VCaP (cell line): ENCODE results near the gene MAZ.

Experiments
- H3K27ac ChIP-seq: fragments of 450-650 bp; 2 replicates; pipeline ENCODE4 v1.5.1; 2017
- CTCF ChIP-seq: fragments of 450-650 bp; conservative IDR thresholded peaks from 2 replicates; pipeline ENCODE4 v1.5.1; 2017; ENCODE audit warnings: mild to moderate bottlenecking, moderate library complexity

MAZ gene

GRCh38 chr16:29809850-29810698, 3.7 kb downstream of the MAZ start:
- peak overlapping the region; percentile 92 for H3K27ac ChIP-seq
- TF ChIP-seq CTCF, result no peak

DNA sequence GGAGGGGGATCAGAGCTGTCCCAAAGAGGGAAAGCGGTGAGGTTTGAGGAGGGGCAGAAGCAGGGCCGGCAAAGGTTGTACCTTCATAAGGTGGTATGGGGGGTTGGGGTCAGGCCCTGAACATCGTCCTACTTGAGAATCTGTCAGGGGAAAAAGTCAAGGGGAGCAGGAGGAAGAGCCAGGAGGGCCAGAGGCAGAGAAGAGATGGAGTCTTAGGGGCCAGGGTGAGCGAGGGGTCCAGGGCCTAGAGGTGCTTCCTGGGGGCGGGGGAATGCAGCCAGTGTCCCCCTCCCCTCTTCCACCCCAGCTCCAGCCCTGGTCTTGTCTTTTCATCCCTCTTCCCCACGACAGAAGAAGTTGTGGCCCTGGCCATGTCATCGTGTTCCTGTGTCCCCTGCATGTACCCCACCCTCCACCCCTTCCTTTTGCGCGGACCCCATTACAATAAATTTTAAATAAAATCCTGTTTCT, 4.4 kb downstream of the MAZ start:
- no peak for TF ChIP-seq CTCF
- H3K27ac ChIP-seq, result peak overlapping the region; percentile 92

DNA sequence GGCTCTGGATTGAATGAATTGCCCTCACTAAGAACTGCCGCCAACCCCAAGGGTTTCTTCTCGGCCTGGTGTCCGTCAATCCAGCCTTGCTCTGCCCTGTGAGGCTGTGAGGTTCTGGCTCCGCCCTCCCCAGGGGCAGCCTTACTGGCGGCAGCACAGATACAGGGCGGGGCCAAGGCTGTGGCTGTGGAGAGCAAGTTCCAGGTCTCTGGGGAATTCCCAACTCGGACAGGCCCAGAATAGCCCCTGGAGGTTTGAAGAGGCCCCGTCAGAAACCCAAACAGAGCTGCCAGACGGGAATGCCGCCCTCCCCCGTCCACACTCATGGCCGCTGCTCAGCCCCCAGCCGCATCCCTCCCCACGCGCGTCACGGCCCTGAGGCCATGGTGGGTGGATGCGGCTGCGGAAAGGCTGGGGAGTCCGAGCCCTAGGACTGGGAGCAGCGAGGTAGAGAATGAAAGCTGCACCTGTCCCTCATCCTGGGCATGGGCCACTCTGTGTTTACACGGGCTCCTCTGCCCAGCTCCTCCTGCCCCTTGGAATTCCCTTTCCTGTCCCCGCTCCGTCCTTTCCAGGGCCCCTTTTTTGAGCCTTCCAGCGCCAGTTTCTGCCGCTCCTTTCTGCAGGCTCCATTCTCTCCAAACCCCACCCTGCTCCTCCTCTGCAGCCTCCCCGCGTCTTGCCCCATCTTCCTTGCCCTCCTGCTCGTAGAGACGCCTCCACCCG, 5.0 kb downstream of the MAZ start:
- H3K27ac ChIP-seq, result peak overlapping the region; percentile 92

DNA sequence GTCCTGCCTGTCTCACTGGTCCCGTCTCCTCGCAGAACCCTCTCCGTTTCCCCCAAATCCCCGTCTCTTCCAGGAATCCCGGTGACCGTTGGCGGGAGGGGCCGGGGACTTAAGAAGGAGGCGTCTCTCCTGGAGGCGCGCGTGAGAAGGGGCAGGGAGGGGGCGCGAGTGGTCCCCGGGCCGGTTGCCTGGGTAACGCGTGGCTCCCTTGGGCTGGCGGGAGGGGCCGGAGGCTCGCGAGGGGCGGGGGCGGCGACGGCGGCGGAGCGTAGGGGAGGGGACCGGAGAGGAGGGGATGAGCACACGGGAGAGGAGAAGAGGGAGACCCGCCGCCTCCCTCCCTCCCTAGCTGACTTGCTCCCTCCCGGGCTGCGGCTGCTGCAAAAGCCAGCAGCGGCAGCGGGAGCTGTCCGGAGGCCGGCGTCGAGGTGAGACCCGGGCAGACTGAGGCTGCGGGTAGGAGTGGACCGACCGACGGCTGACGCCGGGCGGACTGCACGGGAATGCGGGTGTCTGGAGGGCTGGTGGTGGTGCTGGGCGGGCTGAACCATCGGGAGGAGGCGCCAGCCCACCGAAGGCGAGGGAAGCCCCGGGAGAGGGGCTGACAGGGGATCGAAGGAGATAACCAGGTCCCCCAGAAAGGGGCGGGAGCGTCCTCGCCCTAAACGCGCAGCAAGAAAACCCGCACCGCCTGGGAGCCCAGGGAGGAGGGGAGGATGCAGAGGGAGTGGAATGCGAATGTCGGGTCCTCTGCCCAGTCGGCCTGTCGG, 5.8 kb downstream of the MAZ start, which contains the start of gene PRRT2:
PRRT2 (plus strand) TSS at position 298 of the 770 bp plus-strand sequence. CDS start 862 bp downstream, outside the sequence.
- no peak for TF ChIP-seq CTCF
- H3K27ac ChIP-seq, result peak within 1 kb of the TSS; percentile 92

More for the DNA sequence above, 5.0 kb downstream of the MAZ start:
- no peak for TF ChIP-seq CTCF

GRCh38 chr16:29812754-29813643, 6.7 kb downstream of the MAZ start:
- H3K27ac ChIP-seq, result peak overlapping the region; percentile 92
- no peak for TF ChIP-seq CTCF

DNA sequence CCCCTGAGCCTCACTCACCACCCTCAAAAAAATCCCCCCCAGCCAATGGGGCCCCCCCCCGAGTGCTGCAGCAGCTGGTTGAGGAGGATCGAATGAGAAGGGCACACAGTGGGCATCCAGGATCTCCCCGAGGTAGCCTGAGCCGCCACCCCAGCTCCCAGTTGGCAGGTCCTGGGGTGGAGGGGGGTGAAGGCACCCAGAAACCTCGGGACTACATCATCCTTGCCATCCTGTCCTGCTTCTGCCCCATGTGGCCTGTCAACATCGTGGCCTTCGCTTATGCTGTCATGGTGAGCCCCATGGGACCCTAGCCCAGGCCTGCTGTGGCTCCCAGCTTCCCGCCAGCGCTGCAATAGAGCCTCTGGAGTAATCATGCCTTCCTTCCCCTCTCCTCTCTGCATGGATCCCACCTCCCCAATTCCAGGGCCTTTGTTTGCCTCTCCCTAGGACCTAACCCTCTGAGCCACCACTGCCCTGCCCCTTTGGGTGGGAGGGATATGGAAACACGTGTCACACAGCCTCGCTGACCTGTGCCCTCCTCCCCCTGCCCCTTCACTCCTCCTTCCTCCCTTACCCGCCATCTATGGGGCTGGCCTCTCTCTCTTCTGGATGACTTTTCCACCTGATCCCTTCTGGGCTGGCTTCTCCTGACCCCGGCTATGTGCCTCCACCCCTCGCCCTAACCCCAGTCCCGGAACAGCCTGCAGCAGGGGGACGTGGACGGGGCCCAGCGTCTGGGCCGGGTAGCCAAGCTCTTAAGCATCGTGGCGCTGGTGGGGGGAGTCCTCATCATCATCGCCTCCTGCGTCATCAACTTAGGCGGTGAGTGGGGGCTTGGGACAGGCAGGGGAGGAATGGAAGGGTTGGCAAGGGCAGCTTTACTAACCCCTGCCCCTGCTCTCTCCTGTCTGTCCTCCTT, 7.6 kb downstream of the MAZ start:
- H3K27ac ChIP-seq, result peak overlapping the region; percentile 92

More for the DNA sequence above, 7.6 kb downstream of the MAZ start:
- no peak for TF ChIP-seq CTCF
